GM19324 (cell line): ENCODE data around the gene MYZAP.

Source experiments
- ATAC-seq: cut with Tn5 transposase; IDR thresholded peaks from one replicate; pipeline ENCODE4 v1.9.1; 2021; ENCODE audit warnings: mild to moderate bottlenecking, moderate library complexity; ENCODE audit not compliant: unreplicated experiment, low FRiP score

Gene MYZAP

DNA sequence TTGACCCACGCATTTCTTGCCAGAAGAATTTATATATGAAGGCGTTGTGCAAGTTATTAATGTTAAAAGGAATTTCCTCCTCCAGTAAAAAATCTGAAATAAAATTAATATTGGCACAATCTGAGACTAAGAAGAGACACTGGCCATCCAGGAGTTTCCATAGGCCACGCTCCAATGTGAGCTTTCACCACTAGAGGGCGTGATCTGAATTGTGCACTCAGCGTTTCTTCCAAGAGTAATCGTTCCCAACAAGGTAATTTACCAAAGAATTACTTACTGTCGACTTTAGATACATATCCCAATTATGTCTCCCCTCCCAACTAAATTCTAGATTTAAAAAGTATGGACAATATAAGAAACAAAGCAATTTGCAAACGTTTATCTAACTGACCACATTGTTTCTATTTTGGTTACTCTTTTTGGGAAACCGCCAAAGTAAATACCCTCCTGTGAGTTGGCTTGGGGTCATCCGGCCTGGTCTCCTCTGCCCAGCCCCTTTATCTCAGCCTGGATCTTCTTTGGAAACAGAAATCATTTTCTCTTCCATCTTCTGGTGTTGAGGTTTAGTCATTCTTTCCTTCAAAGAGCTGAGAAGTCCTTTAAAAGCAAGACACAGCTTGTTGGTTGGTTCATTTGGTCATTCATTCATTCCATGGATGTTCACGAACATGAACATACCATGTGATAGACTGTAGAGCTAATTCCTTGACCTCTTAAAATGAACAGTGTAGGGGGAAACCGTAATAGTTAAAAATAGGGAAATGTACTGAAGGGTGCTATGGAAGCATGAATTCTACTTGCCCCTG is 141.0 kb downstream of the MYZAP start:
- ATAC-seq, result no peak

- ATAC-seq, result no peak
Observed at GRCh38 chr15:57734860-57735259, 143.2 kb downstream of the MYZAP start.
